DOHH2 (cell line): ENCODE data around the gene MED16.

Experiments
- EZH2phosphoT487 ChIP-seq: fragments of 200-600 bp; sonication (generic); IDR thresholded peaks from 2 replicates; pipeline ENCODE4 v1.6.1; 2017; ENCODE audit warnings: borderline replicate concordance, mild to moderate bottlenecking, antibody characterized with exemption, low read length, moderate library complexity, mixed read lengths
- TF ChIP-seq, protein P1 (sequence below): fragments of 200-600 bp; sonication (generic); IDR thresholded peaks from one replicate; pipeline ENCODE4 v1.5.1; 2014; ENCODE audit warnings: antibody characterized with exemption, mild to moderate bottlenecking, low read depth, low read length; ENCODE audit not compliant: poor library complexity, severe bottlenecking

DNA sequence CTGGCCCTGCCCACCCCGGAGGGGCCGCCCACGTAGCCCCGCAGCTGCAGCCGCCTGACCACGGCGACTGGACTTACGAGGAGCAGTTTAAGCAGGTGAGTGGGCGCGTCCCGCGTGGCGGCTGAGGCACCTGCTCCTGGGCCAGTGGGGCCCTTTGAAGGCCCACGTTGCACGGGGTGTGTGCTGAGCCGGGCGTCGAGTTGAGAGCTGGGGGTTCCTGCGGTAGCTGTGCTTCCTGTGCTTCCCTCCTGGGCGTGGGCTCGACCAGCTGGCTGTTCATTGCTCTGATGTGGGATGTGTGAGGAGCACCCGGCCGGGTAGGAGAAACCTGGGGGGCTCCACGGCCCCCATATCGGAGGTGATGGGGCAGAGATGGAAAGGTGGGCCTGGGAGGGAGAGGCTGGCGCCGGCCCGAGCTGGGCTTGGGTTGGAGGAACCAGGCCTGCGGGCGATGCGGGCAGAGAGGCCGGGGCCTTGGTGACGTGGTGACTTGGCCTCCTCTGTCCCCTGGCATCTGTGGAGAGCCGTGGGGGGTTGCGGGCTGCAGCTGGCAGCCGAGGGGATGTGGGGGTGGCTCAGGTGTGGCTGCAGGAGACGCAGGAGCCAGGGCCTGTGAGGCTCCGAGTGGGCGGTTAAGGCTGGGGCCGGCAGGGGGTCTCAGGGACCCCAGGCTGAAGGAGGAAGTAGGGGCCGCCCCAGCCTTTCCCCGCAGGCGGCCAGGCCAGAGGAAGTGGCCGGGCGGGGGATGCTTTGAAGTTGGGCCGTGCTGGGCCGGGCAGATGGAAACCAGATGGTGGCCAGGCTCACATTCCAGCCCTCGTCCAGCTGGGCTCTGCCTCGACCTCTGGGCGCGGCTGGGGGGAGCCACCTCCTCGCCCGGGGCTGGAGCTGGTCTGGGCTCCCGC, 39.9 kb upstream of the MED16 start:
- TF ChIP-seq, protein P1, sequence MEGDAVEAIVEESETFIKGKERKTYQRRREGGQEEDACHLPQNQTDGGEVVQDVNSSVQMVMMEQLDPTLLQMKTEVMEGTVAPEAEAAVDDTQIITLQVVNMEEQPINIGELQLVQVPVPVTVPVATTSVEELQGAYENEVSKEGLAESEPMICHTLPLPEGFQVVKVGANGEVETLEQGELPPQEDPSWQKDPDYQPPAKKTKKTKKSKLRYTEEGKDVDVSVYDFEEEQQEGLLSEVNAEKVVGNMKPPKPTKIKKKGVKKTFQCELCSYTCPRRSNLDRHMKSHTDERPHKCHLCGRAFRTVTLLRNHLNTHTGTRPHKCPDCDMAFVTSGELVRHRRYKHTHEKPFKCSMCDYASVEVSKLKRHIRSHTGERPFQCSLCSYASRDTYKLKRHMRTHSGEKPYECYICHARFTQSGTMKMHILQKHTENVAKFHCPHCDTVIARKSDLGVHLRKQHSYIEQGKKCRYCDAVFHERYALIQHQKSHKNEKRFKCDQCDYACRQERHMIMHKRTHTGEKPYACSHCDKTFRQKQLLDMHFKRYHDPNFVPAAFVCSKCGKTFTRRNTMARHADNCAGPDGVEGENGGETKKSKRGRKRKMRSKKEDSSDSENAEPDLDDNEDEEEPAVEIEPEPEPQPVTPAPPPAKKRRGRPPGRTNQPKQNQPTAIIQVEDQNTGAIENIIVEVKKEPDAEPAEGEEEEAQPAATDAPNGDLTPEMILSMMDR: no peak
- no peak for TF ChIP-seq EZH2phosphoT487
